ENCODE results near the gene CAPN15.

CAPN15 gene

GRCh38 chr16:526181-527014 lies 1.1 kb upstream of the CAPN15 start:
- no peak for DNase-seq

- peak; percentile 28 for DNase-seq
Observed at GRCh38 chr16:528111-529011, 849 bp downstream of the CAPN15 start.

GRCh38 chr16:529012-529575 lies 1.6 kb downstream of the CAPN15 start:
- no peak for DNase-seq

GRCh38 chr16:530111-530817 lies 2.8 kb downstream of the CAPN15 start:
- no peak for DNase-seq

- no peak for DNase-seq
Observed at GRCh38 chr16:531494-532125, 4.1 kb downstream of the CAPN15 start.

GRCh38 chr16:533391-534123 lies 6.0 kb downstream of the CAPN15 start:
- DNase-seq, result no peak

GRCh38 chr16:534135-534534 lies 6.6 kb downstream of the CAPN15 start:
- no peak for DNase-seq

- no peak for DNase-seq
Observed at GRCh38 chr16:534856-535445, 7.4 kb downstream of the CAPN15 start.

- DNase-seq, result no peak
Observed at GRCh38 chr16:535446-536405, 8.2 kb downstream of the CAPN15 start.

GRCh38 chr16:536746-537145 lies 9.2 kb downstream of the CAPN15 start:
- DNase-seq, result no peak

- DNase-seq, result no peak
Observed at GRCh38 chr16:537415-538335, 10.2 kb downstream of the CAPN15 start.

- DNase-seq, result no peak
Observed at GRCh38 chr16:539901-540530, 12.5 kb downstream of the CAPN15 start.

GRCh38 chr16:540645-541340 lies 13.3 kb downstream of the CAPN15 start:
- no peak for DNase-seq

- no peak for DNase-seq
Observed at GRCh38 chr16:543301-544164, 16.0 kb downstream of the CAPN15 start.

- no peak for DNase-seq
Observed at GRCh38 chr16:544517-544916, 17.0 kb downstream of the CAPN15 start.

- DNase-seq, result peak; percentile 85
Observed at GRCh38 chr16:546909-547770, 19.6 kb downstream of the CAPN15 start.

Measured in GF-D8 (cell line).